ENCODE measurements around the gene HS6ST2. TPM values are rescaled to one million over a fixed set of nuclear protein-coding genes. Genes with fewer than 3 reads are reported as not detected.
"Not testable (repeated sequence)": the region's sequence is repeated elsewhere in the genome, so short reads cannot be mapped to it uniquely, and the experiment has no call there.

The HS6ST2 gene
- total RNA-seq, 1 donor: not detected

DNA sequence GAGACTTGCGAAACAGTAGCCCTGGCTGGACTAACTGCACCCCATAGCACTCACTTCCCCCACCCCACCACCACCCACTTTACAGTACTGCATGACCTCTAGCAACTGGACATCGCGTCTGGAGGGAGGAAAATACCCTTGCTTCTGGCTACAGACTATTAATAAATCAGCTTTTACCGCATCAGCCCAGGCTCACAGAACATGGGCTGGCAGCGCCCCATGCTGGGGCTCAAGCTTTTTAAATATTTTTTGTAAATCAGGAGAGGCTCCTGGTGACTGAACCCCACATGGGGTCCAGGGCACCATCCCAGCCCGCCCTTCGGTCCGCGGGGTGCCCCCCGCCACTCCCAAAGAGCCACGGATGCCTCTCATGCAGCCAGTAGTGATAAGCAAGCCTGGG is 2.7 kb downstream of the HS6ST2 start:
- no peak overlapping the region for H3K27ac ChIP-seq (ENCODE audit: low read depth, low read length)
- no peaks in the 10 kb centered on the region for H3K36me3 ChIP-seq (ENCODE audit: insufficient read depth, low read length)
- H3K79me2 ChIP-seq (ENCODE audit: insufficient read depth, low read length): no peaks in the 10 kb centered on the region
- H3K27me3 ChIP-seq (ENCODE audit: insufficient read depth, low read length): peaks cover 27% of the 10 kb centered on the region
- TF ChIP-seq, protein P1, sequence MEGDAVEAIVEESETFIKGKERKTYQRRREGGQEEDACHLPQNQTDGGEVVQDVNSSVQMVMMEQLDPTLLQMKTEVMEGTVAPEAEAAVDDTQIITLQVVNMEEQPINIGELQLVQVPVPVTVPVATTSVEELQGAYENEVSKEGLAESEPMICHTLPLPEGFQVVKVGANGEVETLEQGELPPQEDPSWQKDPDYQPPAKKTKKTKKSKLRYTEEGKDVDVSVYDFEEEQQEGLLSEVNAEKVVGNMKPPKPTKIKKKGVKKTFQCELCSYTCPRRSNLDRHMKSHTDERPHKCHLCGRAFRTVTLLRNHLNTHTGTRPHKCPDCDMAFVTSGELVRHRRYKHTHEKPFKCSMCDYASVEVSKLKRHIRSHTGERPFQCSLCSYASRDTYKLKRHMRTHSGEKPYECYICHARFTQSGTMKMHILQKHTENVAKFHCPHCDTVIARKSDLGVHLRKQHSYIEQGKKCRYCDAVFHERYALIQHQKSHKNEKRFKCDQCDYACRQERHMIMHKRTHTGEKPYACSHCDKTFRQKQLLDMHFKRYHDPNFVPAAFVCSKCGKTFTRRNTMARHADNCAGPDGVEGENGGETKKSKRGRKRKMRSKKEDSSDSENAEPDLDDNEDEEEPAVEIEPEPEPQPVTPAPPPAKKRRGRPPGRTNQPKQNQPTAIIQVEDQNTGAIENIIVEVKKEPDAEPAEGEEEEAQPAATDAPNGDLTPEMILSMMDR (IDR thresholded peaks at IDR 0.05; ENCODE audit: extremely low read depth, low read depth, low read length): no peak
- no peak for DNase-seq (ENCODE audit: insufficient read length, low spot score, missing footprints)
- peaks cover 2% of the 10 kb centered on the region for H3K9me3 ChIP-seq (ENCODE audit: low read depth, low read length)
- H2AFZ ChIP-seq (ENCODE audit: low read length): no peak overlapping the region
- H3K4me1 ChIP-seq (ENCODE audit: insufficient read depth, low read length): no peaks in the 10 kb centered on the region
- no peak overlapping the region for H3K4me2 ChIP-seq (ENCODE audit: insufficient read depth, low read length)
- H4K20me1 ChIP-seq (ENCODE audit: insufficient read depth, low read length): no peaks in the 10 kb centered on the region
- no peak overlapping the region for H3K4me3 ChIP-seq (ENCODE audit: insufficient read depth, low read length)

DNA sequence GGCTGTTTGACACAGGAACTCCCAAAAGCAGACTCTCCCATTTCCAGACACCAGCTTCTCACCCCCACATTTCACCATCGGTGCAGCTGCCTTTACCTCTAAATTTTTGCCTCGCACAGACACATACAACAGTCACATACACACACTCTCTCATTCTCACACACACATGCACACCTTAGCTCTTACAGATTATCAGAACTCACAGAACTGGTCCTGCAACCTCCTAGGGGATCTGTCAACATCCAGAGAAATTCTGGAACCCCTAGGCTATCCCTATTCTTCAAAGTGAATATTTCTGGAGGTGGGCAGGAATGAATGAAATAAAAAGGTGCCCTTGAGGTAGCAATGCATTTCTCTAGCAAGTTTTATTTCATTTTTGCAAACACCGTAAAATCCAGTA is 4.1 kb downstream of the HS6ST2 start:
- no peak for DNase-seq (ENCODE audit: insufficient read length, low spot score, missing footprints)
- Histone ChIP-seq H3K4me1 (ENCODE audit: insufficient read depth, low read length) (no peaks in the 10 kb centered on the region), H3K79me2 (ENCODE audit: insufficient read depth, low read length) (no peaks in the 10 kb centered on the region), H3K27ac (ENCODE audit: low read depth, low read length) (no peak overlapping the region), H3K9me3 (ENCODE audit: low read depth, low read length) (peaks cover 2% of the 10 kb centered on the region), H2AFZ (ENCODE audit: low read length) (no peak overlapping the region), H3K4me2 (ENCODE audit: insufficient read depth, low read length) (no peak overlapping the region), H3K27me3 (ENCODE audit: insufficient read depth, low read length) (peaks cover 24% of the 10 kb centered on the region), H4K20me1 (ENCODE audit: insufficient read depth, low read length) (no peaks in the 10 kb centered on the region), H3K36me3 (ENCODE audit: insufficient read depth, low read length) (no peaks in the 10 kb centered on the region), H3K4me3 (ENCODE audit: insufficient read depth, low read length) (no peak overlapping the region)
- TF ChIP-seq, protein P1 (IDR thresholded peaks at IDR 0.05; ENCODE audit: extremely low read depth, low read depth, low read length): no peak

DNA sequence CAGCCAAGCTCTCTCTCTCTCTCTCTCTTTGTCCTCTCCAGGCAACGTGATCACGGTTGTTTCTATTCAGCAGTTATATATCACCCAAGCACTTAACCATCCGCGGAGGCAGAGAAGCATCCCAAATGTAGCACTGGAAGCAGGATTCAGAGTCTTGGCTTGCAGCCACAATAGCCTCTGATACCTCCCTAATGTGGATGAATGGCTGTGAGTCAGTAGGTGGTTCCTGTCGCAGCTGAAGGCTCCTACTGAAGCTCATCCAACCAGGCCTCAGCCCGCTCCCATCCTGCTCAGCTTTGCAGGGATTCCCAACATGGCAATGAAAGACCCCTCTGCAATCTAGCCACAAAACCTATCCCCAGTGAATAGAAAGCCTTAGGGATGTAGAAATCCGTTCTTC is 5.1 kb downstream of the HS6ST2 start:
- no peaks in the 10 kb centered on the region for H3K4me1 ChIP-seq (ENCODE audit: insufficient read depth, low read length)
- peaks cover 2% of the 10 kb centered on the region for H3K9me3 ChIP-seq (ENCODE audit: low read depth, low read length)
- H3K27me3 ChIP-seq (ENCODE audit: insufficient read depth, low read length): peaks cover 16% of the 10 kb centered on the region
- no peak overlapping the region for H3K27ac ChIP-seq (ENCODE audit: low read depth, low read length)
- H4K20me1 ChIP-seq (ENCODE audit: insufficient read depth, low read length): no peaks in the 10 kb centered on the region
- TF ChIP-seq, protein P1 (IDR thresholded peaks at IDR 0.05; ENCODE audit: extremely low read depth, low read depth, low read length): no peak
- H3K4me3 ChIP-seq (ENCODE audit: insufficient read depth, low read length): no peak overlapping the region
- H3K4me2 ChIP-seq (ENCODE audit: insufficient read depth, low read length): no peak overlapping the region
- no peaks in the 10 kb centered on the region for H3K36me3 ChIP-seq (ENCODE audit: insufficient read depth, low read length)
- no peak overlapping the region for H2AFZ ChIP-seq (ENCODE audit: low read length)
- DNase-seq (ENCODE audit: insufficient read length, low spot score, missing footprints): no peak
- no peaks in the 10 kb centered on the region for H3K79me2 ChIP-seq (ENCODE audit: insufficient read depth, low read length)

DNA sequence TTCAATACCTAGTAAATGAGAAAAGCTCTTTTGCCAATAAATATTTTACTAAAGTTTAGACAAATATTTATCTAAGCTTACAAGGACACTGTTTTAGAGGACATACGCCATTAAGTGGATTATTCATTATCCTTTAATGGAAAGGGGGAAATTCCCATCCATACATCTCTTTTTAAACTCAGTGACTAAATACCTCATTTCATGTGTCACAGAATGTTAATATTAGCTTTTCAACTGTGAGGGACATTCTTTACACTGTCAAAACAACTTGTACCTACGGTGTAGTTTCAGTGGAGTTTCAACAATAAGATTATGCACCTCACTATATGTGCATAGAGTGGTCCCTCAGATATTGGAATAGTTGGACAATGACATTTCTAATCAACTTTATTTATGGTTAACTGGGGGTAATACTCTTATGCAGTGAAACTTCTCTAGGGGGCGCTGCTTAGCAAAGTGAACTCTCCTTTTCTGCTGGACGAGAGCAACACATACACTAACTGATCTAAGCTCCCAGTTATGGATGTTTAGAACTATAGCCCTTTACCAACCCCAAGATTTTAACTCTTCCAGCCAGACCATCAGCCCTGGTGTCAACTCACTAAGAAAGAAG is 9.7 kb downstream of the HS6ST2 start:
- Histone ChIP-seq H2AFZ (ENCODE audit: low read length) (no peak overlapping the region), H3K27ac (ENCODE audit: low read depth, low read length) (no peak overlapping the region), H3K9me3 (ENCODE audit: low read depth, low read length) (peaks cover 2% of the 10 kb centered on the region), H3K79me2 (ENCODE audit: insufficient read depth, low read length) (no peaks in the 10 kb centered on the region), H4K20me1 (ENCODE audit: insufficient read depth, low read length) (no peaks in the 10 kb centered on the region), H3K4me2 (ENCODE audit: insufficient read depth, low read length) (no peak overlapping the region), H3K27me3 (ENCODE audit: insufficient read depth, low read length) (no peaks in the 10 kb centered on the region), H3K4me3 (ENCODE audit: insufficient read depth, low read length) (no peak overlapping the region), H3K36me3 (ENCODE audit: insufficient read depth, low read length) (no peaks in the 10 kb centered on the region), H3K4me1 (ENCODE audit: insufficient read depth, low read length) (no peaks in the 10 kb centered on the region)
- no peak for DNase-seq (ENCODE audit: insufficient read length, low spot score, missing footprints)
- TF ChIP-seq, protein P1 (IDR thresholded peaks at IDR 0.05; ENCODE audit: extremely low read depth, low read depth, low read length): no peak

DNA sequence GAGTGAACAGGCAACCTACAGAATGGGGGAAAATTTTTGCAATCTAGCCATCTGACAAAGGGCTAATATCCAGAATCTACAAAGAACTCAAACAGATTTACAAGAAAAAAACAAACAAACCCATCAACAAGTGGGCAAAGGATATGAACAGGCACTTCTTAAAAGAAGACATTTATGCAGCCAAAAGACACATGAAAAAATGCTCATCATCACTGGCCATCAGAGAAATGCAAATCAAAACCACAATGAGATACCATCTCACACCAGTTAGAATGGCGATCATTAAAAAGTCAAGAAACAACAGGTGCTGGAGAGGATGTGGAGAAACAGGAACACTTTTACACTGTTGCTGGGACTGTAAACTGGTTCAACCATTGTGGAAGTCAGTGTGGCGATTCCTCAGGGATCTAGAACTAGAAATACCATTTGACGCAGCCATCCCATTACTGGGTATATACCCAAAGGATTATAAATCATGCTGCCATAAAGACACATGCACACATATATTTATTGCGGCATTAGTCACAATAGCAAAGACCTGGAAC is 13.3 kb downstream of the HS6ST2 start:
- not testable (repeated sequence) for H3K4me1 ChIP-seq (ENCODE audit: insufficient read depth, low read length); H3K36me3 ChIP-seq (ENCODE audit: insufficient read depth, low read length); H4K20me1 ChIP-seq (ENCODE audit: insufficient read depth, low read length); H3K9me3 ChIP-seq (ENCODE audit: low read depth, low read length); H3K4me3 ChIP-seq (ENCODE audit: insufficient read depth, low read length); H3K79me2 ChIP-seq (ENCODE audit: insufficient read depth, low read length); DNase-seq (ENCODE audit: insufficient read length, low spot score, missing footprints); H2AFZ ChIP-seq (ENCODE audit: low read length); H3K27ac ChIP-seq (ENCODE audit: low read depth, low read length); H3K27me3 ChIP-seq (ENCODE audit: insufficient read depth, low read length); H3K4me2 ChIP-seq (ENCODE audit: insufficient read depth, low read length)
